HG03460 (cell line): ENCODE data around the gene LDLRAP1.

Experiments
- ATAC-seq: cut with Tn5 transposase; IDR thresholded peaks from one replicate; pipeline ENCODE4 v1.9.1; 2021; ENCODE audit not compliant: unreplicated experiment

Gene LDLRAP1

DNA sequence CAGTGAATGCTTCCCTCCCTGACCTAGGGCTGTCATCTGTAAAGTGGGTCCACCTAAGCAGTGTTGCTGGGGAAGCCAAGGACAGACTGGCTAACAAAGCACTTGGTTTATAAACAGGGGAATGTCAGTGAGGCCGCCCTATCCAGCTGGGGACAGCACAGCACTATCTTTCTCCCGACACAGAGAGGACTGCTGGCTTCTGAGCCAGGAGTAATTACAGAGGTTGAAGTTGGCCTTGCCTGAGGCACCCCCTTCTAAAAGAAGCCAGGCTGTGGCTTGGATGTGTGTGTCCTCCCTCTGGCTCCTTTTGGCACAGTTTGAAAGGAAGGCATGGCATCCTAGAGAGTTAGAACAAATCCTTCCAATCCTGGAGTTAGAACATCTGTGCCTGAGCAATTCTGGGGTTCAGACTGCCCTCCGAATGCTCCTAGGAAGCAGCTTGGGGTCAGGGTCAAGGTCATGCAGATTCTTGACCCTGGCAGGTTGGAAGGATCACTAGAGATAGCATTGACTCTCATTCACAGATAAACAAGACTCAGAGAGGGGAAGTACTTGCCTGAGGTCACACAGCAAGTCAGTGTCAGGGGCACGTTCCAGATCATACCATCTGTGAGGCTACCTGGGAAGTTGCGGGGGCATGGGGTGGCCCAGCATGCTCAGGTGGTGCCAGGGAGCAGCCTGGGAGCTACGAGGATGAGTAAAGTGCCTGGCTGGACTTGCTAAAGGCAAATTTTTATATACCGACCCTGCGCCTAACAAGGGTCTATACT, 1.3 kb upstream of the LDLRAP1 start:
- ATAC-seq, result no peak

DNA sequence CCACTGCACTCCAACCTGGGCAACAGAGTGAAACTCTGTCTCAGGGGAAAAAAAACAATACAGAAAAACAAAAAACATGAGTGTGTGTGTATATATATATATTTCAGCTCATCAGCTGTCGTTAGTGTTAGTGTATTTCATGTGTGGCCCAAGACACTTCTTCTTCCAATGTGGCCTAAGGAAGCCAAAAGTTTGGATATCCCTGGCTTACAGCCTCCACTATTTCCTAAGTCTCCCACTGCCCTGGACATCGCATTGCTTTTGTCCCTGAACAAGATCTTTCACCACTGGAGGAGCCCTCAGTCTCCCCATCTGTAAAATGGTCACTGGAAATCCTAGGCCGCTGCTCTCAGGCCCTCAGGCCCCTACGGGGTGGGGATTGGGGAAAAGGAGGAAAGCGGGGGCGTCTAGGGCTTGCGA, 391 bp upstream of the LDLRAP1 start:
- no peak for ATAC-seq

- ATAC-seq, result peak; percentile 9
Measured at GRCh38 chr1:25544243-25544764, 898 bp downstream of the LDLRAP1 start.

DNA sequence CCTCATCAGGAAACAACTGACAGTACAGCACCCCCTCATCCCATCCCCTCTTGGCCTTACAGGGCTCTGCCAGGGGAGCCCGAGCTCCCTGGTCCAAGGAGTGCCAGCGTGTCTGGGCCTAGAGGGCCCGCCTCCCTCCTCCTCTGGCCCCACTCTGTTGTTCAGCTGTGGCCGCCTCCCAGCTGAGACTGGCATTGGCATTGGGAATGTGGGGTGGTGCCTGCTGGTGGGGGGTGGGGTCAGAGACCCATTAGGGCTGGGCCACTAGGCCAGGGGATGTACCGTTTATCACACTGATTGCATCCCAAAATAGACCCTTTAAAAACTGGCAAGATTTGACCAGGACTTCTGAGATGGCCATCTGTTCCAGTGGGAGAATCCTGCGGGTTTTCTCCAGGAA, 1.4 kb downstream of the LDLRAP1 start:
- ATAC-seq, result no peak

- no peak for ATAC-seq
Measured at GRCh38 chr1:25545767-25546166, 2.4 kb downstream of the LDLRAP1 start.

DNA sequence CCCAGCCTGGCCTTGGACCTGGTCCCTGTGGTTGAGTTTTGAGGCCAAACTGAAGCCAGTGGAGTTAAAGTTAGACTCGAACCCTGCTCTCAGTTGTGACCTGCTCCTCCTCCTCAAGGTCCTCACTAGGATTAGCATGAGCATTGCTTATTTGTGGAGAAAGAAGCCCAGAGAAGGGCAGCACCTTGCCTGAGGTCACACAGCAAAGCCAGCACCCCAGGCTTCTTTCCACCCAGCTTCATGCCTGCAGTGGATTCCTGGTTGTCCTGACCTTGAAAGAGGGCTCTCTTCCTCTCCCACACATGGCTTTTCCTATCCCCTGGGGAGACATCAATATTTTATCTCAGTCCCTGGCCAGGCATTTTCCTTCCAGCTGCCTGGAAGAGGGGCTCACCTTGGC, 2.8 kb downstream of the LDLRAP1 start:
- ATAC-seq, result no peak

DNA sequence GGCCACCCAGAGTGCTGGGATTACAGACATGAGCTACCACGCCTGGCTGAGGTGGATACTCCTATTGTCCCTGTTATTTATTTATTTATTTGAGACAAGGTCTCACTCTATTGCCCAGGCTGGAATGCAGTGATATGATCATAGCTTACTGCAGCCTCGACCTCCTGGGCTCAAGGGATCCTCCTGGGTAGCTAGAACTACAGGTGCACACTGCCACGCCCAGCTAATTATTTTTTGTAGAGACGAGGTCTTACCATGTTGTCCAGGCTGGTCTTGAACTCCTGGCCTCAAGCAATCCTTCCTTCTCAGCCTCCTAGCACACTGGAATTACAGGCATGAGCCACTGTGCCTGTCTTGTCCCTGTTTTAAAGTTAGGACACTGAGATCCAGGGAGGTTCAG, 5.2 kb downstream of the LDLRAP1 start:
- ATAC-seq, result no peak

- ATAC-seq, result peak; percentile 91
Measured at GRCh38 chr1:25549273-25550154, 6.1 kb downstream of the LDLRAP1 start.

GRCh38 chr1:25550155-25550506, 6.7 kb downstream of the LDLRAP1 start:
- no peak for ATAC-seq

DNA sequence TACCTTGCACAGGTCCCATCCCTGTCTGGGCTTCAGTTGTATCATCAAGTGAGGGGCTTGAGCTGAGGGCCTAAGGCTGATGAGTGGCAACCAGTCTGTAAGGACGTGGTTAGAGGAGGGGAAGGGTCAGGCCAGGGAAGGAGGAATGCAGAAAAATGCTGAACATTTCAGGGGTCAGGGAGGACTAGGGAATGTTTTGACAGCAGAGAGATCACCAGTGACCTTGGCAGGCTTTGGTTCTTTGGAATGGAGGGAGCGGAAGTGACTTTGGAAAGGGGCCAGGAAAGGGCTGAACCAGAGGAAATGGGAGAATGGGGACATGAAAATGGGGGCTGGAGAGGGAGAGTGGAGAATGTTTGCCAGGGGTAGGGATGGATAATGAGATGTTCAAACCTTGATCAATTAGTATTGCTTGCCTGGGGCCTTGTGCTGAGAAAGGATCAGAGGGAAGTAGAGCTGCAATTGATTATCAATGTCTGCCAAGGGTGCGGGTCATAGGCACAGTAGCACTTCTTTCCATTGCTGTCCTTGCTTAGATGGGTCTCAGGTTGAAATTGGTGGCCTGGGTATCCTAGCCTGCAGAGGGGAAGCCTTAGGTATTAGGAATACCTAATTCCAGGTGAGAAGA, 7.4 kb downstream of the LDLRAP1 start:
- no peak for ATAC-seq

GRCh38 chr1:25553749-25554429, 10.5 kb downstream of the LDLRAP1 start:
- no peak for ATAC-seq

GRCh38 chr1:25554430-25554780, 11.0 kb downstream of the LDLRAP1 start:
- no peak for ATAC-seq

- ATAC-seq, result no peak
Measured at GRCh38 chr1:25554886-25555752, 11.7 kb downstream of the LDLRAP1 start.

- ATAC-seq, result no peak
Measured at GRCh38 chr1:25555753-25556092, 12.3 kb downstream of the LDLRAP1 start.

DNA sequence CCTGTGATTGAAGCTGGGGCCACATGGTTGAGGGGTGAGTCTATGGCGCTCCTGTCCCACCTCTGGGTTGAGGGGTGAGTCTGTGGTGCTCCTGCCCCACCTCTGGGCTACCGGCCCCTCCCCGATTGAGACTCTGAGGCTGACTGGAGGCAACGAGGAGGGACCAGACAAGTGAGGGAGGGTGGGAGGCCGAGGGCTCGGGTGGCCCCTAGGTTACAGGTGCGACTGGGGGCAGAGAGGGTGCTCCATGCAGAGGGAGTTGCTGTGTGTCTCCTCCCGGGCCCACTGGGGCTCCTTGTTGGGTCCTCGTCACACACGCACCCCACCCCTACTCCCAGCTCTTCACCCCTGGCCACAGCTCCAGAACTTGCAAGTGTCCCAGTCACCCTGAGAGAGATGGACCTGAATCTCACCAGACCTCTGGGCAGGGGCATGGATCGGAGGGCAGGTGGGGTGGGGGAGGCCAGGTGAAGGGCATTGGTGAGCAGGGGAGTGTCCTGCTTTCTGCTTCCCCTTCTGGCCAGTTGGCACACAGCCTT, 12.8 kb downstream of the LDLRAP1 start:
- ATAC-seq, result no peak

GRCh38 chr1:25556791-25557476, 13.5 kb downstream of the LDLRAP1 start:
- ATAC-seq, result no peak

GRCh38 chr1:25557543-25557942, 14.1 kb downstream of the LDLRAP1 start:
- no peak for ATAC-seq

DNA sequence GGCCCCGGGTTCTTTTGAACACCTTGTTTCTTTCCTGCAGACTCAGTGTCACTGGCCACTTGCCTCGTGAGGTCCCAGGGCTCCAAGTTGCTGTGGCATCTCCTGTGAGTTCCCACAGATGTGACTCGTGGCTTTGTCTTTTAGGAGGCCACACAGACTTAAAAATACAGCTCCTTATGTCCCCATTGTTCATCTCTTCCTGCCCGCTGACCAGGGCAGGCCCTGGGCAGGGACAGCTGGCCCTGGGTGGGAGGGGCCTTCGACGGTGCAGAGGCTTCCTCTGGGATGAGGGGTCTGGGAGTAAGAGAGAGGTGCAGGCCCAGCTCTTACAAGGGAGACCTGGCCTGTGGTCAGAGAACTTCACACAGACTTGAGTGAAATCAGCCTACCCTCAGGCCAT, 15.6 kb downstream of the LDLRAP1 start:
- no peak for ATAC-seq

DNA sequence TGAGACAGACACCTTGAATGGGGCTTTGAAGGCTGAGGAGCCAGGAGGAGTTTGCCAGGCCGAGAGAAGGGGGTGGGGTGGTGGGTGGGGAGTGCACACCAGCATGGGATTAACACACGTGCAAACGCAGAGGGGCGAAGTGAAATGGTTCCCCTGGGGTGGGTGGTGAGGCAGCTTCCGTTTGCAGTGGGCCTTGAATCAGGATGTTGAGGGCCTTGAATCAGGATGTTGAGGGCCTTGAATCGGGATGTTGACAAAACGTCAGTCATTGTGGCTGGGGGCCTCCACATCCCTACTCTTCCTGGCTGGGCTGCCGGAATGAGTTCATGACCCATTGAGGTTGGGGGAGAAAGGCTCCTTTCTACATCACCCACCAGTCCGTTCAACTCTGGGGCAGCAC, 16.6 kb downstream of the LDLRAP1 start:
- no peak for ATAC-seq
